ENCODE measurements around the gene BLNK.

BLNK gene

DNA sequence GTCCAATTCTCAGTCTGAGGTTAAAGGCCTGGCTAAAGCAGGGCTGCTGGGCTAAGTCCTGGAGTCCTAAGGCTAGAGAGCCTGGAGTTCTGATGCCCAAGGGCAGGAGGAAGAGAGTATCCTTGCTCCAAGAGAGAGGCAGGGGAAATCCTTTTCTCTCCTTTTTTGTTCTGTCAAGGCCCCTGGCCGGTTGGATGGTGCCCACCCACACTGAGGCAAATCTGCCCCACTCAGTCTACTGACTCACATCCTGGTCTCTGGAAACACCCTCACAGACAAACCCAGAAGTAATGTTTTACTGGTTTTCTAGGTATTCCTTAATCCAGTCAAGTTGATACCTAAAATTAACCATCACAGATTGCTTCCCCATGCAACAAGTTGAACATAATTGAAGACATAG is 118.3 kb downstream of the BLNK start:
- in situ Hi-C loops (cut with HindIII; ENCODE audit: low sequenced_read_pairs), result no loop called here

DNA sequence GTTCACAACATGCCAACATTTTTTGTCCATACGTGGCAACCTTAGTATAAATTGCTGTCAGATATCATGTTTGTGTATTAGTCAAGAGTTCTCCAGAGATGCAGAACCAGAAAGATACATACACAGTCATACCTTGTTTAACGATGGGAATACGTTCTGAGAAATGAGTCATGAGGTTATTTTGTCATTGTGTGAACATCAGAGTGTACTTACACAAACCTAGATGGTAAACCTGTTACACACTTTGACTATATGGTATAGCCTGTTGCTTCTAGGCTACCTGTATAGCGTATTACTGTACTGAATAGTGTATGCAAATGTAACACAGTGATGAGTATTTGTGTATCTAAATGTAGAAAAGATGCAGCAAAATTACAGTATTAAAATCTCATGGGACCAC is 118.9 kb downstream of the BLNK start:
- in situ Hi-C loops (cut with HindIII; ENCODE audit: low sequenced_read_pairs), result no loop called here
